Measurements from ENCODE around the gene TRAPPC2L. TPM values are rescaled to one million over a fixed set of nuclear protein-coding genes. Genes with fewer than 3 reads are reported as not detected.

TRAPPC2L gene
- total and polyA plus RNA-seq, 2 donors (not counting 1 experiment from before 2014, with no cell fraction given), result 33.5 to 65.1 TPM

GRCh38 chr16:88908307-88908706 is 51.4 kb downstream of the TRAPPC2L start:
- WGBS (ENCODE audit: insufficient coverage), result 93% methylated on average over 14 of the region's 17 CpGs
- H4K20me1 ChIP-seq (ENCODE audit: control insufficient read depth, insufficient read depth, low read length, poor library complexity, severe bottlenecking), result peaks cover 99% of the 10 kb centered on the region
- H2AFZ ChIP-seq (ENCODE audit: insufficient read depth, low read depth, low read length, poor library complexity, severe bottlenecking), result no peak overlapping the region
- ChIA-PET POLR2A (no interaction called here), CTCF (no interaction called here)
- H3K4me1 ChIP-seq (ENCODE audit: control insufficient read depth in 2 of 2, insufficient read depth in 2 of 2, low read length in 2 of 2), result peaks cover 14 to 29% of the 10 kb centered on the region in 2 donors
- H3K9ac ChIP-seq (ENCODE audit: low read length), result no peak overlapping the region
- ATAC-seq (ENCODE audit: low read depth), result no peak
- H3K27ac ChIP-seq (ENCODE audit: low read length in 2 of 2), result no peak overlapping the region
- peaks cover 35% of the 10 kb centered on the region for H3K4me1 Mint-ChIP-seq
- H3K27me3 Mint-ChIP-seq, result no peaks in the 10 kb centered on the region
- H3K27ac Mint-ChIP-seq, result no peak overlapping the region
- no peak overlapping the region for H3K4me3 Mint-ChIP-seq
- no peak overlapping the region for H3K4me2 ChIP-seq (replicated peaks; ENCODE audit: low read depth, low read length, poor library complexity, severe bottlenecking)
- H3K27me3 ChIP-seq (replicated peaks in 1 of 4; ENCODE audit: control extremely low read depth in 1 of 4, control insufficient read depth in 3 of 4, insufficient read depth in 4 of 4, low read length in 3 of 4), result no peaks in the 10 kb centered on the region
- peaks cover 0 to 6% (median 0%) of the 10 kb centered on the region in 3 donors for H3K9me3 ChIP-seq (ENCODE audit: control extremely low read depth in 1 of 3, control insufficient read depth in 2 of 3, insufficient read depth in 1 of 3, low read length in 2 of 3)
- no peaks in the 10 kb centered on the region for H3K9me3 Mint-ChIP-seq (ENCODE audit: insufficient read depth)
- TF ChIP-seq EZH2 (IDR thresholded peaks at IDR 0.05; ENCODE audit: borderline replicate concordance, insufficient read depth, low read depth, low read length, poor library complexity, severe bottlenecking), result no peak
- no peak for TF ChIP-seq CTCF (IDR thresholded peaks at IDR 0.05)
- peaks cover 0 to 20% of the 10 kb centered on the region in 2 experiments for H3K36me3 ChIP-seq (replicated peaks in 1 of 2; ENCODE audit: control extremely low read depth in 1 of 2, control insufficient read depth in 1 of 2, extremely low read depth in 1 of 2, insufficient read depth in 2 of 2, low read length in 1 of 2)
- peaks cover 91% of the 10 kb centered on the region for H3K79me2 ChIP-seq (ENCODE audit: control insufficient read depth, insufficient read depth, low read length)
- no peak for DNase-seq
- H3K4me3 ChIP-seq (ENCODE audit: control extremely low read depth in 1 of 5, extremely low read depth in 1 of 5, insufficient read depth in 1 of 5, low read depth in 2 of 5, low read length in 4 of 5), result no peak overlapping the region
- intact Hi-C loops (cut with micrococcal nuclease), result no loop called here

- Mint-ChIP-seq H3K9me3 (ENCODE audit: insufficient read depth) (no peaks in the 10 kb centered on the region), H3K4me1 (peaks cover 45% of the 10 kb centered on the region), H3K4me3 (no peak overlapping the region), H3K27me3 (no peaks in the 10 kb centered on the region), H3K27ac (no peak overlapping the region)
- no peak overlapping the region for H3K4me2 ChIP-seq (replicated peaks; ENCODE audit: low read depth, low read length, poor library complexity, severe bottlenecking)
- ATAC-seq (ENCODE audit: low read depth), result no peak
- H3K36me3 ChIP-seq (replicated peaks in 1 of 2; ENCODE audit: control extremely low read depth in 1 of 2, control insufficient read depth in 1 of 2, extremely low read depth in 1 of 2, insufficient read depth in 2 of 2, low read length in 1 of 2), result peaks cover 0 to 24% of the 10 kb centered on the region in 2 experiments
- no peak overlapping the region for H2AFZ ChIP-seq (ENCODE audit: insufficient read depth, low read depth, low read length, poor library complexity, severe bottlenecking)
- H3K27ac ChIP-seq (ENCODE audit: low read length in 2 of 2), result no peak overlapping the region
- POLR2A ChIA-PET, result interaction anchor here (1.0 kb wide), 1 partner anchor 52 kb away, joined by 3 read pairs; no protein-coding TSS in a partner anchor
- TF ChIP-seq EZH2 (IDR thresholded peaks at IDR 0.05; ENCODE audit: borderline replicate concordance, insufficient read depth, low read depth, low read length, poor library complexity, severe bottlenecking) (no peak), CTCF (IDR thresholded peaks at IDR 0.05) (no peak)
- H3K4me3 ChIP-seq (ENCODE audit: control extremely low read depth in 1 of 5, extremely low read depth in 1 of 5, insufficient read depth in 1 of 5, low read depth in 2 of 5, low read length in 4 of 5), result no peak overlapping the region
- H3K4me1 ChIP-seq (ENCODE audit: control insufficient read depth in 2 of 2, insufficient read depth in 2 of 2, low read length in 2 of 2), result peaks cover 14 to 31% of the 10 kb centered on the region in 2 donors
- no peak for DNase-seq
- WGBS (ENCODE audit: insufficient coverage), result 92% methylated on average over 44 of the region's 44 CpGs
- H3K27me3 ChIP-seq (replicated peaks in 1 of 4; ENCODE audit: control extremely low read depth in 1 of 4, control insufficient read depth in 3 of 4, insufficient read depth in 4 of 4, low read length in 3 of 4), result no peaks in the 10 kb centered on the region
- peaks cover 0 to 11% (median 0%) of the 10 kb centered on the region in 3 donors for H3K9me3 ChIP-seq (ENCODE audit: control extremely low read depth in 1 of 3, control insufficient read depth in 2 of 3, insufficient read depth in 1 of 3, low read length in 2 of 3)
- H4K20me1 ChIP-seq (ENCODE audit: control insufficient read depth, insufficient read depth, low read length, poor library complexity, severe bottlenecking), result peaks cover 100% of the 10 kb centered on the region
- intact Hi-C loops (cut with micrococcal nuclease), result no loop called here
- peaks cover 99% of the 10 kb centered on the region for H3K79me2 ChIP-seq (ENCODE audit: control insufficient read depth, insufficient read depth, low read length)
- CTCF ChIA-PET, result no interaction called here
- no peak overlapping the region for H3K9ac ChIP-seq (ENCODE audit: low read length)
Observed at GRCh38 chr16:88909431-88910210, 52.7 kb downstream of the TRAPPC2L start.
